HG02798 (cell line): Measurements from ENCODE around the gene PYHIN1.

Source experiments
- ATAC-seq: cut with Tn5 transposase; IDR thresholded peaks from one replicate; pipeline ENCODE4 v1.9.1; 2021; ENCODE audit warnings: mild to moderate bottlenecking; ENCODE audit not compliant: unreplicated experiment, poor library complexity

PYHIN1 gene

GRCh38 chr1:159011751-159012150, 80.4 kb downstream of the PYHIN1 start:
- no peak for ATAC-seq

- ATAC-seq = peak; percentile 14
These were observed 81.1 kb downstream of the PYHIN1 start for GRCh38 chr1:159012495-159012894.

- no peak for ATAC-seq
These were observed 82.7 kb downstream of the PYHIN1 start for GRCh38 chr1:159014003-159014571.

- ATAC-seq = no peak
These were observed 83.5 kb downstream of the PYHIN1 start for GRCh38 chr1:159014851-159015250.

GRCh38 chr1:159015440-159015909, 84.1 kb downstream of the PYHIN1 start:
- ATAC-seq = peak; percentile 98

GRCh38 chr1:159023723-159024122, 92.4 kb downstream of the PYHIN1 start:
- no peak for ATAC-seq

- ATAC-seq = no peak
These were observed 93.7 kb downstream of the PYHIN1 start for GRCh38 chr1:159025043-159025442.
